HG03159 (cell line): ENCODE results near the gene CNTN1.
"Not testable (repeated sequence)": the region's sequence is repeated elsewhere in the genome, so short reads cannot be mapped to it uniquely, and the experiment has no call there.

Experiments
- ATAC-seq: cut with Tn5 transposase; IDR thresholded peaks from one replicate; pipeline ENCODE4 v1.9.1; 2021; ENCODE audit warnings: mild to moderate bottlenecking, moderate library complexity; ENCODE audit not compliant: unreplicated experiment

The CNTN1 gene

GRCh38 chr12:40697566-40698259, 5.5 kb downstream of the CNTN1 start:
- no peak for ATAC-seq

- no peak for ATAC-seq
Measured at GRCh38 chr12:40701756-40702155, 9.5 kb downstream of the CNTN1 start.

GRCh38 chr12:40711121-40711520, 18.9 kb downstream of the CNTN1 start:
- ATAC-seq = no peak

- no peak for ATAC-seq
Measured at GRCh38 chr12:40714636-40715035, 22.4 kb downstream of the CNTN1 start.

GRCh38 chr12:40716037-40716436, 23.8 kb downstream of the CNTN1 start:
- no peak for ATAC-seq

GRCh38 chr12:40717576-40717975, 25.3 kb downstream of the CNTN1 start:
- ATAC-seq = no peak

- ATAC-seq = no peak
Measured at GRCh38 chr12:40718878-40719372, 26.7 kb downstream of the CNTN1 start.

GRCh38 chr12:40723001-40723400, 30.8 kb downstream of the CNTN1 start:
- ATAC-seq = no peak

- no peak for ATAC-seq
Measured at GRCh38 chr12:40726366-40726765, 34.1 kb downstream of the CNTN1 start.

- no peak for ATAC-seq
Measured at GRCh38 chr12:40727774-40728483, 35.7 kb downstream of the CNTN1 start.

- ATAC-seq = no peak
Measured at GRCh38 chr12:40730281-40730680, 38.0 kb downstream of the CNTN1 start.

- no peak for ATAC-seq
Measured at GRCh38 chr12:40733871-40734270, 41.6 kb downstream of the CNTN1 start.

GRCh38 chr12:40734276-40734675, 42.0 kb downstream of the CNTN1 start:
- no peak for ATAC-seq

GRCh38 chr12:40735551-40736230, 43.5 kb downstream of the CNTN1 start:
- no peak for ATAC-seq

- ATAC-seq = not testable (repeated sequence)
Measured at GRCh38 chr12:40737416-40737815, 45.2 kb downstream of the CNTN1 start.

GRCh38 chr12:40738856-40739255, 46.6 kb downstream of the CNTN1 start:
- no peak for ATAC-seq

- no peak for ATAC-seq
Measured at GRCh38 chr12:40742041-40742440, 49.8 kb downstream of the CNTN1 start.

GRCh38 chr12:40745386-40745785, 53.1 kb downstream of the CNTN1 start:
- no peak for ATAC-seq

GRCh38 chr12:40749863-40750262, 57.6 kb downstream of the CNTN1 start:
- ATAC-seq = no peak

- no peak for ATAC-seq
Measured at GRCh38 chr12:40752011-40752410, 59.8 kb downstream of the CNTN1 start.

- no peak for ATAC-seq
Measured at GRCh38 chr12:40760821-40761220, 68.6 kb downstream of the CNTN1 start.

- ATAC-seq = no peak
Measured at GRCh38 chr12:40762072-40762471, 69.8 kb downstream of the CNTN1 start.
